ENCODE data around the gene WDR86.

Gene WDR86

DNA sequence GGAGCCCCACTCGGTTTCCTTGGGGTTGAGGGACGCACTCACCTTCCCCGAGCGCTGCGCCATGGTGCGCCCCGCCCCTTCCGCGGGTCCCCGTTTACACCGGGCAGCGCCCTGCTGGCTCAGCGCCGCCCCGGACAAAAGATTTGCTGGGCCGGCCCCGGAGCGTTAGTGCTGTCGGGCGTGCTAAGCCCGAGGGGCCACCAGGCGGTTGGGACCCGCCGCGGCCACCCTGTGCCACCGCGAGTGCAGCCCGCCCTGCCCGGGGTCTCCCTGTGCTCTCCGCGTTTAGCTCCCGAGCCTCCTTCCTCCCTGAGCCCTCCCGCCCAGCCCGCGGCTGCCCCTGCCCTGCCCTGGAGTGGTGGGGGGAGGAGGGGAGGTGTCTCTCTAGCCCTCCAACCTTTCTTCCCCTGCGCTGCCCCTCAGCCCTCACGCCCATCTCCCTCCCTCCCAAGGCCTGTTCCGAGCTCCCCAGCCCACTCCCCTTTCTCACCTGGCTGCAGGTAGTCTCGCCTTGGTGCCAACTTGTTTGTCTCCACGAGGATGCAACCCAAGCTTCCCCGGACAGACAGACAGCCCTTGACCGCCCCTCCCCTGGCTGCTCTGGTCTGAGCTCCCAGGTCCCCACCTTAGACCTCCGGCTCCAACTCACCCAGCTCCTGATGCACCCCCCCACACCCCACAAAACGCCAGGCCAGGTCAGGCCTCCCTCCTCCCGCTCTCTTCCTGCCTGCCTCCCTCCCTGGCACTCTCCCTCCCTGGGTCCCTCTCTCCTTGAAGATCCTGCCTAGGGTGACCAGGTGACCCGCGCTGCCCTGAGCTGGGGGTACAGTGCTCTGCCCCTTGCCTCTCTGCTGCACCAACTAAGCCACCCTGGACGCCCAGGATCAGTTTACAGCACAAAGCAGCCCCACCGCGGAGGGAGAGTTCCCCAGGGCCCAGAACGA, 30.3 kb upstream of the WDR86 start, which contains the start of gene CRYGN:
Gene CRYGN, minus strand, starts transcription at position 287 of the 944 bp plus-strand sequence. Its CDS starts 224 bp downstream, at position 63.
- DNase-seq: no peak

DNA sequence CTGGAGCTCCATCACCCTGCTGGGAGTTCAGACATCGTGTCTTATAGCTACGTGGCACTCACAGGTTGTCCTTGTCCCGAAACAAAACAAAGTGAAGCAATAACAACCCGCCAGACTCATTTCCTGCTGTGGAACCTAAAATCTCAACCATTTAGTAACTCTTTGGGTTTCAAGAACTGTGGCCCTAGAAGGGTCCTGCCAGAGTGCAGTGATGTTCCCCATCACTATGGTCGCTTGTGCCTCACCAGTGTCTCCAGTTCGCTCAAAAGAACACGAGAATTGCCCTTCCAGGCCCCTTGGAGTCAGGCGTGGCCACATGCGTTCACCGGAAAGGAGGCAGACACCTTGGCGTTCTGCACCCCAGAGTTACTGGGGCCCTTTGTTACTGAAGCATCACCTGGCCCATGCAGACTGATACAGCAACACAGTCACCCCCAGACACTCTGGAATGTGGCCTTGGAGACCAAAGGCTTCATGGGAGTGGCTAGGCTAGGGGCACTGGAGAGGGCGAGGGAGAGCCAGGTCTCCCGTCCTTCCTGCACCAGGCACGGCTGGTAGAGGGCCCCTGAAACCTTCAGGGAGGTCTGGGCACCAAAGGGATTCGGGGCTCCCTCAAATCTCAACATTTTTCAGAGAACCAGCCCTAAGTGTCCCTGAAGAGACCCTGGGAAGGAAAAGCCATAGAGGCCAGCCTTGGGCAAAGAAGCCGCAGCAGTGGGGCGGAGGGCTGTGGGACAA, 29.2 kb upstream of the WDR86 start:
- no peak for DNase-seq

DNA sequence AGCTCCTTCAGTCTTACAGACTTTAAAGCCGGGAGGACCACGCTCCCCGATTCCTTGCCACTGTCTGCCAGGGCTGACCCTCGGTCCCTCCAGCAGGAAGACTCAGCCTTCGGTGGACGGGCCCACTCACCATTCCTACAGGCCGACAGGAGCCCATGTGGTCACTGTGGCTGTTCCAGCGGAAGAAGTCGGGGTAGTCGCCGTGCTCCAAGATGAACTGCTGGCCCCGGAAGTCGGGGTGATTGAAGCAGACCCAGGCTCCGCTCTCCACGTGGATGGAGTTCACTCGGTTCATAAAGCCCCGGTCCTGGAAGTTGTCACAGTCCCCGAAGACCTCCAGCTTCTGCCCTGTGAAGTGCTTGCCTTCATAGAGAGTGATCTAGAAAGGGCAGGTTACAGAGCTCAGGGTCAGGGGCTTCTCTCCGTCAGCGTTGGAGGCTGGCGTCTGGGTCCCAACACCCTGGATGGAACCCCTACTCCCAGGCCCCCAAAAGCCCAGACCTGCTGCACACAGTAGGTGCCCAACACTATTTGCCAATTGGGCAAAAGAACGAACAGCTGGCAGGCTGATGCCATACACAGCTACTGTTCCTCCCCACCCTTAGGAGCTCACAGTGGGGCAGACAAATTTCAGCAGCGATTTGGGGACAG, 28.2 kb upstream of the WDR86 start:
- DNase-seq: no peak

DNA sequence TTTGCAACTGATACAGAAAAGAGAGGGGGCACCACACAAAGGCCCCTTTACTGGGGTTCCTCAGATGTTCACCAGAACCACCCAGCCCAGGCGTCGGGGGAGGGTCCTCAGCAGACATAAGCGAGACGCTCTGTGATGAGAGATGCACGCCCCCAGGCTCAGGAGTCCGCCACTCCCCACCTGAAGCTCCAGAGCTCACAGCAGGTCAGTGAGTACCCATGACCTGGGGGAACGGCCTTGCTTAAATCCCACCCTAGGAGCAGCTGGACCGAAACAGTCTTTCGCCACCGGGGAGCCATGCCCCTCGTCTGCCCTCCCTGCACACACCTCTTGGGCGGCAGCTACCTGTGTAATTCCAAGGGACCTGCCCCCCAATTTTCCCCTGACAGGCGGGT, 27.3 kb upstream of the WDR86 start:
- DNase-seq: no peak

DNA sequence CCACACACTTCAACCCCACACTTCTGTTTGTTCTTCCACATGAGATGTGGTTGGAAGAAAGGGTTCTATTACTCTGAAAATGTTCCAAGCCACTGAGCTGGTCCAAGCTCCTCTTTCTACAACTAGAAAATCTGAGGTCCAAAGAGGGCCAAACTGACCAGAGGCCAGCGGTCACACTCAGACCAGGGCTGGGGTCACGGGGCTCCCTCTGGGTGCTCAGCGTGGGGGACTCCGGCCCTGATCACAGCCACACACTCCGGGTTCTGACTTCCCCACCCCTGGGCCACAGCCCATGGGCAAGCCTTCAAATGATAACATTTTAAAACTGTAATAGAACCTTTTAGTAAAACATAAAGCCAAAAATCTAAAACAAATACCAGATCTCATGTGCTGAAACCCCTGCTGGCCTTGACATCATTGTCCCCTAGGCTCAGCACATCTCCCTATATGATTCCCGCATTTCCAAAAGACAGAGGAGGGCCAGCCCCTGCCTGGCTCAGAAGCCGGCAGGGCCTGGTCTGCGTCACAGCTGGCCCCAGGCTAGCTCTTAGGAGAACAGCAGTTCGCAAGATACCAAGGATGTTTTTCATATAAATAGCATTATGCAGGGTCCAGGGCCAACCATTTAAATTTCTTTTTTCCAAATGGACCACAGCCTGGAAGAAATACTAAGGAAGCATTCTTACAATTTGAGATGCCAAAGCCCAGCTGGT, 26.8 kb upstream of the WDR86 start:
- DNase-seq: no peak

DNA sequence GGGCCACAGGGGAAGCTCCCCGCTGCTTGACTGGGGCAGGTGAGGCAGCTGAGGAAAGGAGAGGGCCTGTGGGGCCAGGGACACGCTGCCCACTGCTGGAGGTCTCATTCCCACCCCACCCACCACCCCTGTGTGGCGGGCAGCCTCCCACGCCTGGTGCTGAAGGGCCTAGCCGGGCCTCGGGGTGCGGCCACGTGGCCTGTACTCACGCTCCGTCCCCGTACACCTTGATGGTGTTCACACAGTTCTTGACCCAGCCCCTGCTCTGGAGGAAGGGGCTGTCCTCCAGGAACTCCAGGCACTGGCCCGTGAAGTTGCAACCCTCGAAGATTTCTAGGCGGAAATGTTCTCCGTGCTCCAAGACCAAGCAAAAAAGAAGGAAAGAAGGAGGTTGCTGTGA, 26.1 kb upstream of the WDR86 start:
- DNase-seq: no peak

DNA sequence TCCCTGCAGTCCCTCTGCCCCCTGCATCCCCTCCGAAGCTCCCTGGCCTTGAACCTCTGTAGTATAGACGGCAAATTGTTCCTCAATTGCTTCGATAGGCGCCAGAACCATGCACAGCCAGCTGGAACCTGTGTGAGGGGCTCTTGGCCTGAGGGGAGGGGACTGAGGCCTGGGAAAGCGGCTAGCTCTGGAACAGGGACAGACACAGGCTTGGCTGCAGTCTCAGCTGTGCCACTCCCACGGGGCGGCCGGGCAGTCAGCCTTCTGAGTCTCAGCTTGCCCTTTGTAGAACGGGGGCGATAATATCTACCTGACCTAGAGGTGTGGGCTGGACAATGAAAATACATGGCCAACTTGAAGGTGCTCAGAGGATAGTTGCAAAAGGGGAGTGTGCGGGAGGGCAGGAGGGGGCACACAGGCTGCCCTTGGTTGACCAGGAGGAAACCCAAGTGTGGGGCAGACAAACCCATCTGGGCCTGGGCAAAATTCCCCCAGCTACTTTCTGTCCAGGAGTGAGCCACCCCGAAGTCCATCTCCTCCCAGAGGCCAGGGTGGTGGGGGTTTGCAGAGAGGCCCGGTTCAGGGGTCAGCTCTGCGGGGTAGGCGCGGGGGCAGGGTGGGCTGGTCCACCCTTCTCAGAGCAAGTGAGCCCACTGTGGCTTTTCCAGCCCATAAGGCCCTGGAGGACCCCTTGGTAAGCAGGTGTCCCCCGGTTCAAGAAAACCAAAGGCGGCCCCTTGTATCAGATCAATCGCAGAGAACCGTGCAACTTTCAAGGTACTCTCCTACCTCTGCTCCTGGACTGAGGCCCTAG, 25.5 kb upstream of the WDR86 start:
- peak in 3 of 14 donors; percentile 20 to 32 (median 27) for DNase-seq

DNA sequence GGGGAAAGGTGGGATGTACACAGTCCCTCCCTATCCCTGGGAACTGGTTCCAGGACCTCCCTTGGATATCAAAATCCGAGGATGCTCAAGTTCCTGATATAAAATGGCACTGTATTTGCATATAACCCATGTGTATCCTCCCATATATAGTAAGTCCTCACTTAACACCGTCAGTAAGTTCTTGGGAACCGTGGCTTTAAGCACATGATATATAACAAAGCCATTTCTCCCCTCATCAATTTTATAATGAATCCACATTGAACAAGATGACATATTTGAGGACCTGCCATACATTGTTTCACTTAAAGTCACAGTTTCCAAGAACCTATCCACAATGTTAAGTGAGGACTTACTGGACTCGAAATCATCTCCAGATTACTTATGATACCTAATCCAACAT, 24.7 kb upstream of the WDR86 start:
- DNase-seq: no peak

DNA sequence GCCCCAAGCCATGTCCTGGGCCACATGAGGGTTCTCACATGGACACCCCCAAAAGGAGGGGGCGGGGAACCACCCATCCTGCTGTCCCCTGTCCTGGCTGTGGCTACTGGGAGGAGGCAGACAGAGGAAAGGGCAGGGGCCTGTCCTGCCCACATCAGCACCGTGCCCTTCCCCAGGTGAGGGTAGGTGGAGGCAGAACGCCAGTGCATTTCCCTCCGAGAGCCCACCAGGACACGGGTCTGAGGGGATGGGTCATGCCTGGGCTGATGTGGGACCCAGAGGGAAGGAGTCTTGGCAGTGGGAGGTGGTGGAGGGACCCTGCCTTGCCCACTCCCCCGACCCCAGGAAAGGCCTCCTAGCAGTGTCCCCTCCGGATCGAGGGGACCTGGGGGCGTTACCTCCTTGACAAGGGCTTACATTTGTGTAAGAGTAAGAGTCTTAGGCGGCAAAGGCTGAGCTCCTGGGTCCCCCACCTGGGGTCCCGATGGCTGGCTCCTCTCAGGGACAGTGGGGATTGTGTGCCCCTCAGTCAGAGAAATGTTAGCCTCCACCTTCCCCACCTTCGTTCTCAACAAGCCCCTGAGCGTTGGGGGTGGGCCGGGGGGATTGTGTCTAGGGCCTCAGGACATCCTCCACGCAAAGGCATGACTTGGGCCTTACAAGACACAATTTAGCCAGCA, 24.0 kb upstream of the WDR86 start:
- DNase-seq: no peak

DNA sequence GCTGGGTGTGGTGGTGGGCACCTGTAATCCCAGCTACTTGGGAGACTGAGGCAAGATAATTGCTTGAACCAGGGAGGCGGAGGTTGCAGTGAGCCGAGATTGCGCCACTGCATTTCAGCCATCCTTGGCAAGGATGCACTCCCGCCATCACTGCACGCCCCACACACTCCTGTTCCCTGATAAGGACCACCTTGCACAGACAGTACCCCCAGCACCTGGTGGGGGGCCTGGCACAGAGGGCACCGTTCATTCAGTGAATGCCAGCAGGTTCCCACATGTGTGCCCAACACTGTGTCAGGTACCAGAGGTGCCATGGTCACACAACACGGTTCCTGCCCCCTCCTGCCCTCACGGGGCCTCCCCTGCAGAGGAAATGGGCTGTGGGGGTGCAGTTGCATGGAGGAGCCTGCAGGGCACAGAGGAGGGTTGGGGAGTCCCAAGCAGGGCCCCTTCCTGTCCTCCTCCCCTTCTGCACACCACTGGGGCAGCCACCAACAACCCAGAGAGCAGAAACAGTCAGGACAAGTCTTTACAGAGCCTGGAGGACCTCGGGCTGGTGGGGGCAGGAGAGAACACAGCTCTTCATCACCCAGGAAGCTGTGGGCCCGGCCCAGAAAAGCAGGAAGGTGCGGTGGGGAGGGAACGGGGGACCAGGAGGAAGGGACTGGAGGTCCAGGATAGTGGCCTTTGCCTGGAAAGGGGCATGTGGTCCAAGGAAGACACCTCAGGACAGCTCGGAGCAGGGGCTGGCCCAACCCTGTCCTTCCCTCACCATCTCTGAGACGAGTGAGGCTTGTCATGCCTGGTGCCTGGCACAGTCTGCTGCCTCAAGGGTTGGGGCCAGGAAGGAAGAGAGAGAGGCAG, 23.1 kb upstream of the WDR86 start:
- no peak for DNase-seq

DNA sequence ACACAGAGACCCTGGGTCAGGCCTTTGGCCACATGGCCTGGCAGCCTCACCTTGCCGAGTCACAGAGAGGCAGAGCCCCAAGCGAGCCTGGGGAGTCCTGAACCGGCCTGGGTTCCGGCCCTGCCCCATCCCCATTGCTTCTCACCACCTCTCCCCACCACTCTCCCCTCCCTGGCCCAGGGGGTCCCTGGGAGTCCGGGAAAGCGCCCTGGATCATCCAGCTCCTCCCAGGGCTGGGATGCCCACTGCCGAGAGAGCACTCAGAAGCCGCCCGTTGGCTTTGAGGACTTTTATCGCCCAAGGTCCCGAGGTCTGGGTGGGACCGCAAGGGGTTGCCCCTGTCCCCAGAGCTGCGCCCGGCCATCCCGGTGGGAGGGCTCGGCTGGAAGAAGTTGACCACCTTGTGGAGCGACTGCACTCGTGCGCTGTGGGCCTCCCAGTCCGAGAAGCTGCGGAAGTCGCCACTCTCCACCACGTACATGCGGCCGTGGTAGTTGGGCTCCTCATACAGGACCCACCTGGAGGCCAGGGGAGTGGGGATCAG, 22.0 kb upstream of the WDR86 start:
- DNase-seq: no peak

DNA sequence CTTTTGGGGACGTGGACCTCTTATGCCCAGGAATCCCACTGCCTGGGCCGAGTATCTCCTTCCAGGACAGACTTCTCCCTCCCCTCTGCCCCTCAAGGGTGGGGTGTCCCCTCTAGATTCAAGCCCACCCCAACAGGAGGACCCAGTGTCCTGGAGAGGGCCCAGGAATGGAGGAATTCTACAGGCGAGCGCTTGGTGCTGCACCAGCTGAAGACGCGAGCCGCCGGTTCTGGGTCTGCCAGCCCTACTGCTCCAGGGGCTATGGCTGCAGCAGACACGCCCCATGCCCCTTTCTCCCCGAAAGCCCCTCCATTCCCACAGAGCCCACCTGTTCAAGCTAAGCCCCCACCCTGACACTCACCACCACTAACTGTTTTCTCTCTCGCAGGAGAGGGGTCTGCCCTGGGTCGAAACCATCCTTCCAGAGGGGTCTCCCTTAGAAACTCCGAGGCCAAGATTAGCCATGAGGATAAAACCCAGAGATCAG, 21.5 kb upstream of the WDR86 start:
- DNase-seq: no peak

DNA sequence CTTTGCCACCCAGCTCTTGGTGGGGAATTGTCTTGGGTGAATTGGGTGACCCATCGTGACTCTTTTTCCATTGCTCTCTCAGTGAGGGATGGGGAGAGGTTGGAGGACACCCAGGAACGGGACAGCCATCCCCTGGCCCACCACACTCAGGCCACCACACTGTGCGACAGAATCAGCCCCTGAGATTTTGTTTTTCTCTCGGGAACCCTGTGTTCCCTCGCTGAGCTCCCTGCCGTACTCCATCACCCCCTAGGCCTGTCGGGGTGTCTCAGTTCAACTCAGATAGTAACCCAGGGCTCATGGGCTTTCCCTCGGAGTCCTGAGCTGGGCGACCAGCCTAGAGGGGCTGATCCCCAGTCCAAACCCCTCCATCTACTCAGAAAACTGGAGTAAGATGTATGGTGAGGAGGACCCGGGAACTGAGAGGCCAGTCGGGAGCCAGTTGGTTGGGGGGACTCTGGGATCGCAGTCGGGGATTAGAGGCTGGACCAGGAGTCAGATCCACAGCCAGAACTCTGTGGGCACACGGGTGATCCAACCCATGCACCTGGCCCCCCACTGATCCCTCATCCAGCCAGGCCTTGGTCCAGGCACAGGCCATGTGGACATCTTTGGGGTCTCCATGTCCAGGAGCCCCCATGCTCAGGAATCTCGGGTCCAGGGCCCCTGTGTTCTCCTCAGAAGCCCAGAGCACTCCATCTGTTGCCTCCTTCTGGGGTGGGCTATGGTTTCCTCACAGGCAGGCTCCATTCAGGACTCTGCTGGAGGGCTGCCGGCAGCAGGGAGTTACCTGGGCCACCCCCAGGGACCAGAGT, 20.8 kb upstream of the WDR86 start:
- no peak for DNase-seq

DNA sequence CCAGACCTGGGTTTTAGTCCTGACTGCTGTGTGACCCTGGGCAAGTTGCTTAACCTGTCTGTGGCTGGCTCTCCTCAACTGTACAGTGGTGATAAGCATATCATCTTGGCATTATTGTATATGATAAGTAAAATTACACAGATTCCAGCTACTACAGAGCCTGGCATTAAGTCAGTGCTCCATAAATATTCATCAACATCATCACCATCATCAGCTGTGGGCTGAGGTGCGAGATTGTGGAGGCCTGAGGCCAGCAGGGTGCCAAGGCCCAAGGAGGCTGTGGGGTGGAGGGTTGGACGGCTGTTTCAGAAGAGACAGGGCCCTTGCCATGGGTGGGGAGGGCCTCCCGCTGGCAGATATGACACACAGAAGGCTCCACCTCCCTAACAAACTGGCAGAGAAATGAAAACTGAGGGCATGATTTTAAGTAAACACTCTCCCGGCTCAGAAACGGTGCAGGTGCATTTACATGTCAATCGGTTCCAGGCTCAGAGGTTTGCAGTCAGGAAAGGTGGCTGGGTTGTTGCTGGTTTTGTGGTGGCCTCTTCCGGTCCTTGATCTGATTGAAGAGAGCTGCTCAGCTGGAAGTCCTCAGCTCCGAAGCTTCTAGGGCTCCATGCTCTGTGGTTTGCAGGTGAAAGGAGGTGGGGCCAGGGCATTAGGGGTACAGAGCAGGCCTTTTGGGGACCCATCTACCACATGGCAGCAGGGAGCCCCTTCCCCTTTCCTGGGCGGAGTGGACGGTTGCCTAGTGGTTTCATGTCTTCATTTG, 19.9 kb upstream of the WDR86 start:
- DNase-seq: no peak

DNA sequence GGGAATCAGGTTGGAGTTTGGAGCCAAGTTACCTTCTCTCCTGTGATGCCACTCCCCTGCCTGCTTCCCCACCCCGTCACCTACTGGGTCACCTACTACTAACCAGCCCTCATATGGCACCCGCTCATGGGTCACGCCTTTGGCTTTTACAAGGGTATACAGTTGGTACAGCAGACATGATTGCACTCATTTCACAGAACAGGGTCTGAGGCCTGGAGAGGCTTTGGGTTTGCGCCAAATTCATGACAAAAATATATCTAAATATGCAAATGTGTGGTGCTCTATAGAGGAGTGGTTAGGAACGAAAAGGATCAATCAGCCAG, 19.4 kb upstream of the WDR86 start:
- no peak for DNase-seq

DNA sequence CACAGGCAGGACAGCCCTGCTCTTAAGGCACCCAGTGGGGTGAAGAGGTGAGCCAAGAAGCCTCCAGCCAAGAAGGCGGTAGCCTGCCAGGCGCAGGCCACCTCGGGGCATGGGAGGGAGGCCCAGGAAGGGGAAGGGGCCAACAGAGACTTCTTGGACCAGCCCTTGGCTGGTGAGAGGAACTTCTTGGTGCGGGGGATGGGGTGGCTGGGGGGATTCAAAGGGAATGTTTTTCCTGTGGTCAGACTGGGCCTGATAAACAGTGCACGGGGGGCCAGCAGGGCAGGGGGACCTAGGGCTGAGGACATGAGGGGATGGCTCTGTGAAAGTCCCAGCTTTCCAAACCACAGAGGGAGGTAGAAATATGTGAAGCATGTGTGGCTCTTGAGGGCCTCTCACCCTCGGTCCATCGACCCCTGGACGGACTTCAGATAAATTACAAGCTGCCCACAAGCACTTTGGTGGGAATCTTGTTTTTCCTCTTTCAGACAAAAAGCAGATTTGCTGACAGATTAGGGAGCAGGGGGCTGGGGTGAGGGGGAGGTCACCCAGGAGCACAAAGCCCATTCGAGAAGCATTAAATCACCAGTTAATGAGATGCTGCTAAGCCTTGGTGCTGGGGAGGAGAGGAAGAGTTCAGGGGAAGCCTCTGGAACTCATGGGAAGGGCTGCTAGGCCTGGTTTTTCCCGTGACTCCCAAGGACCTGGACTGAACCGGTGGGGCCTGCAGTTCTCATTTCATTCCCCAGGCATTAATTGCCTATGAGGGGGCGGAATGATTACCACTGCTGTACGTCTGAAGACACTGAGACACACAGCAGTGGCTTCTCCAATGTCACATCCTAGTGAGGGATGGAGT, 18.8 kb upstream of the WDR86 start:
- peak in 3 of 14 donors; percentile 12 to 37 (median 36) for DNase-seq
